HG02798 (cell line): ENCODE data around the gene CNOT11.
"Not testable (repeated sequence)": the region's sequence is repeated elsewhere in the genome, so short reads cannot be mapped to it uniquely, and the experiment has no call there.

Experiments
- ATAC-seq: cut with Tn5 transposase; IDR thresholded peaks from one replicate; pipeline ENCODE4 v1.9.1; 2021; ENCODE audit warnings: mild to moderate bottlenecking; ENCODE audit not compliant: unreplicated experiment, poor library complexity

CNOT11 gene

DNA sequence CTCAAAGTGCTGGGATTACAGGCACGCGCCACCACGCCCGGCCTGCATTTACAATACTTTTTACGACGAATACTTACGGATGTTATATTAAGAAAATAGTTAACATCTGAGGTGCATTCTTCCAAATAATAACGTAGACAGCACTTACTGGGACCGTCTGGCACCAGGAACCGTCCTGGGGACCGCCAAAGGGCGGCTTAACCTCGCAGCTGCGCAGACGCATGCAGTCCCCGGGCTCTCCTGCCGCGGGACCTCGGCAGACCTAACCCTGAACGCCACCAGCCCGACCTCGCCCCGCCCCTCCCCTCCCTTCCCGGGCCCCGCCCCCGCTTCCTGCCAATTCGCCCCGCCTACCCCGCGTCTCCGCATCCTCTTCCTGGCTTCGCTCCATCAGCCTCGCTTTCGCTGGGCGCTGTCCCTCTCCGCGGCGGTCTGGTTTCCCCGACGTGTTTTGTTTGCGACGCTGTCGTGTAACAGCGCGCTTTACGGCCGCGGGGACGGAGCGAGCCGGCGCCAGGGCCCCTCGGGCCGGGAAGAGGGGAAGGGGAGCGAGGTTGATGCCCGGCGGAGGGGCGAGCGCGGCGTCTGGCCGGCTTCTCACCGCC is at the start of gene CNOT11:
Gene CNOT11 (plus strand): TSS at position 479 of the 605 bp plus-strand sequence. CDS start 79 bp downstream, at position 558.
- peak; percentile 88 for ATAC-seq

DNA sequence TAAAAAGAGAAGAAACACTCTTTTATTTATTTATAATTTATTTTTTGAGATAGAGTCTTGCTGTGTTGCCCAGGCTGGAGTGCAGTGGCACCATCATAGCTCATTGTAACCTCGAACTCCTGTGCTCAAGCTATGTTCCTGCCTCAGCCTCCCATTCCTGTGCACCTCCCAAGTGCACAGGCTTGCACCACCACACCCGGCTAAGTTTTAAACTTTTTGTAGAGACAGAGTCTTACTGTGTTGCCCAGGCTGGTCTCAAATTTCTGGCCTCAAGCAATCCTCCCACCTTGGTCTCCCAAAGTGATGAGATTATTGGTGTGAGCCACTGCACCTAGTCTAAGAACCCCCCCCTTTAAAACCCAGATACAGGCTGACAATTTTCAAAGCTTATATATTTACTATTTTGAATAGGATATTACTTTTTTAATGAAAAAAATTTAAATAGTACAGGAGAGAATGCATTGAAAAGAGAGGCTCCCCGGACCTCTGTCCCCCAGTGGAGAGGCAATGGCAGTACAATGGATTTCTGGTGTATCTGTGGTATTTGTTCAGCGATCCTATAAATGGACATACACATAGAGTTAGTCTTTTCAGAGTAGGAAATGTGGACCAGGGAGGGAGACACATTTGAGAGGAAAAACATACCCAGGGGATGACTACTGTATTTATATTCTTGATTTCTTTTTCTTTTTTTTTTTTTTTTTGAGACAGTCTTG is 48.1 kb upstream of the CNOT11 start:
- no peak for ATAC-seq

DNA sequence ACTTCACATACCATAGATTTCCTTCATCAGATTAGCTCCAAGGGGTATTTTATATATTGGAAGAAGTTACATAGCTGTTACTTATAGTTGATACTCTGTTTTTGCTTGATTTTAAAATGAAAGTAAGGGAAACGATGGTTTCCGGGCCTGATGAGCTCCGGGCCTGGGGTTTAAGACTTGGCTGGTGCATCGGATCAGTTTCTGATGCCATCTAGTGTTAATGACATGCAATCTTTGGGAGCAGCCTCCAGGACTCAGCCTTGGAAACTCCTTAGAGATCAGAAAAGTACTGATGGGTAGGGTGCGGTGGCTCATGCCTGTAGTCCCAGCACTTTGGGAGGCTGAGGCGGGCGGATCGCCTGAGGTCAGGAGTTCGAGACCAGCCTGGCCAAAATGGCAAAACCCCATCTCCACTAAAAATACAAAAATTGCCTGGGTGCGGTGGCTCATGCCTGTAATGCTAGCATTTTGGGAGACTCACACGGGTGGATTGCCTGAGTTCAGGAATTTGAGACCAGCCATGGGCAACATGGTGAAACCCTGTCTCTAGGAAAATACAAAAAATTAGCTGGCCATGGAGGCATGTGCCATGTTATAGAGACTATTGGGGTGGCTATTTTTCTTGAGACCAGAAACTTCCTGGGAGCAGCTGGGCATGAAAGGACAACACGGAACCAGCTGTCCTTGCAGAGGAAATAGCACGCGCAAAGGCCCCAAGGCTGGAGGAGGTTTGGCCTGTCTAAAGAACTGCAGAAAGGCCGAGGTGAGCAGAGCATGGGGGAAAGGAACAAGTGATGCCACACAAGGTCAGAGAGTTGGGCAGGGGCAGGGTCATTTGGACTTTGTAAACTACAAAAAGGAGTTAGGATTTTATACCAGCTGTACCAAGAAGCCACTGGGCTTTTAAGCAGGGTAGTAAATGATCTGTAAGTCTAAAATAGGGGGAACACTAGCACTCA is 46.9 kb upstream of the CNOT11 start:
- no peak for ATAC-seq

DNA sequence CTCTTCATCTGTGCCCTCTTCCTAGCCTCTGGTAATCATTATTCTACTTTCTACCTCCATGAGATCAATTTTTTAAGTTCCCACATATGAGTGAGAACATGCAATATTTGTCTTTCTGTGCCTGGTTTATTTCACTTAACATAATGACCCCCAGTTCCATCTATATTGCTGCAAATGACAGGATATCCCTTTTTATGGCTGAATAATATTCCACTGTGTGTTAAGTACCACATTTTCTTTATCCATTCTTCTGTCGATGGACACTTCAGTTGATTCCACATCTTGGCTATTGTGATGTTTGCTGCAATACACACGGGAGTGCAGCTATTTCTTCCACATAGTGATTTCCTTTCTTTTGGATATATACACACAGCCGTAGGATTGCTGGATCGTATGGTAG is 43.9 kb upstream of the CNOT11 start:
- ATAC-seq = no peak

DNA sequence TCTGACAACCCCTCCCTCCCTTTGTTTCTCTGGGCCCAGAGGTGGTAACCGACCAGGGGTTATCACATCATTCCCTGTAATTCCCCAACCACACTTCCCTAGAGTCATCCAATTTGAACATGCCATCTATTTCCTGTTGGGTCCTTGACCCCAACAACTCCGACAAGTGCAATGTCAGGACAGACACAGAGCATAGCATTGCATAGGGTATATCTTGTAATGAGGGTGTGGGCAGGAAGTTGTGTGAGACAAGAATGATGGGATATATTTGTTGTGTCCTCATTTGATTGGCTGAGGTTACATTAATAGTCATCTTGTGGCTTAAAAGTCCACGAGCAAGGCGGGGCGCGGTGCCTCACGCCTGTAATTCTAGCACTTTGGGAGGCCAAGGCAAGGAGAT is 33.4 kb upstream of the CNOT11 start:
- ATAC-seq = no peak

DNA sequence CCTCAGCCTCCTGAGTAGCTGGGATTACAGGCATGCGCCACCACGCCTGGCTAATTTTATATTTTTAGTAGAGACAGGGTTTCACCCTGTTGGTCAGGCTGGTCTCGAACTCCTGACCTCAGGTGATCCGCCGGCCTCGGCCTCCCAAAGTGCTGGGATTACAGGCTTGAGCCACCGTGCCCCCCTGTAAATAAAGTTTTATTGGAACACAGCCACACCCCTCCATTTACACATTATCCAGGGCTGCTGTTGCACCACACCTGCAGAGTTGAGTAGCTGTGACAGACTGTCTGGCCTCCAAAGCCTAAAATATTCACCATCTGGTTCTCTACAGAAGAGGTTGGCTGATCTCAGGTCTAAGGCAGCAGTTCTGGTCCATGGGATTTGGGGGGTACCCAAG is 32.6 kb upstream of the CNOT11 start:
- not testable (repeated sequence) for ATAC-seq

DNA sequence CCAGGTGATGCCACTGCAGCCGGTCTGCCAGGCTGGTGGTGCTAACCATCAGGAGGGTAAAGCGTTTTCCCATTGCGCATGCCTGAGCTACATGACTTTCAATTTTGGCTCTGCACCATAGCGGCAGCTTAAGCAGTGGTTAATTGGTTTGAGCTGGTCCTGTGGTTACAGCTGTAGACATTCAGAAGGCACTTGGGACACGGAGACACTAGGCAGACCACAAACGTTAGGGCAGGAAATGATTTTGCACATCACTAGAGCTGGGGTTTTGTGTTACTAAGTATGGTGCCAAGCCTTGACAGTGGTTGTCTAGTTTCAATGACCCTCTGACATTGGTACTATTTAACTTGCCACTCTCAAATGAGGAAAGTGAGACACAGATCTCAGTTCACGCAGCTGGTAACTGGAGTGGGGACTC is 28.9 kb upstream of the CNOT11 start:
- peak; percentile 95 for ATAC-seq

DNA sequence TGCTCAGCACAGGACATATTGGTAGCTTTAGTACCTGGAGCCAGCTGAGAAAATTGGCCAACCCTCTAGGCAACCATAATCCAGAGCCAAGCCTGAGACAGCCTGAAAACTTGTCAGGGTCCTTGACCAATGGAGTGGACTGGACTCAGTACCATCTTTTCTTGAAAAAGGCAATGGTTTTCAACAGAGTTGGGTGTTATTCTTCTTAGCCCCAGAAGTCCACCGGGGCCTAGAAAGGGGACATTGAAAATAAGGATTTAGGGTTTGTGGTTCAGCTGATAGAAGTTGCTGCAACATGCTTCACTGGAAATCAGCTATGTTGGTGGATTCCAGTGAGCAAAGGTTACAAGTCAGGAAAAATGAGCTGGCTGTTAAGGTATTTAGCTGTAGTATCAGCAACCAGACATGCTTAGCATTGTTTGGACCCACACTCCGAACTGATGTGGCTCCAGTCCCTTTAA is 22.1 kb upstream of the CNOT11 start:
- no peak for ATAC-seq

DNA sequence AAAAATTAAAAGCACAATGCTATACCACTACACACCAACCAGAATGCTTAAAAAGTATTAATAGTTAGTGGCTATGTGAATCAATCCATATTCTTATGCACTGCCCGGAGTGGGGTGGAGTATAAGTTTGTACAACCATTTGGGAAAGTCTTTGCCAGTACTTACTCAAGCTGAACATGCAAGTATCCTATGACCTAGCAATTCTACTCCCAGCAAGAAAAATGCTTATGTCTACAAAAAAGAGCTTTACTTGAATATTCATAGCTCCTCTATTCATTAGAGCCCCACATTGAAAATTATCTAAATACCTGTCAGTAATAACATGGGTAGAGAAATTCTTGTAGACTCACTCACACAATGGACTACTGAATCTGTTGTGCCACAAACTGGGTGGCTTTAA is 21.4 kb upstream of the CNOT11 start:
- ATAC-seq = no peak

DNA sequence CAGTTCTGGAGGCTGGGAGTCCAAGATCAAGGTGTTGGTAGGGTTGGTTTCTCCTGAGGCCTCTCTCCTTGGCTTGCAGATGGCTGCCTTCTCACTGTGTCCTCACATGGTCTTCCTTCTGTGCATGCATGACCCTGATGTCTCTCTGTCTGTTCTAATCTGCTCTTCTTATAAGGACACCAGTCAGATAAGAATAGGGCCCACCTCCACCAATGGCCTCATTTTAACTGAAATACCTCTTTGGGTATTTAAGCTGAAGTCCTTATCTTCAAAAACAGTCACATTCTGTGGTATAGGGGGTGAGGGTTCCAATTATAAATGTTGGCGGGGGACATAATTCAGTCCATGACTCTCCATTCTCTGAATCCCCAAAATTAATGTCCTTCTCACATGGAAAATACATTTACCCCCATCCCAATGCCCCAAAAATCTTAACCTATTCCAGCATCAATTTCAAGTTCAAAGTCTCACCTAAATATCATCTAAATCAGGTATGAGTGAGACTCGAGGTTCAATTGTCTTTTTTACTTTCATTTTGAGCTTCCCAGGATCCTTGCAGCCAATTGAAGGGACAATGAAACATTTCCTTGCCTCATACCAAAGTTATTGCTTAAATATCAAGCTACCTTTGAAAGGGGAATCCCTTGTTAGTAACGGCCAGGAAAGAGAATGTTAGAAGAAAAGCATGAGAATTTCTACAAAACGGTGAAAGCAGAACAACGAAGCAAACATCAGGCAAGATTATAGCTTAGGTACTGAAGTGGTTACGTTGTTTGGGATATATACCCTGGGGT is 20.6 kb upstream of the CNOT11 start:
- ATAC-seq = no peak

DNA sequence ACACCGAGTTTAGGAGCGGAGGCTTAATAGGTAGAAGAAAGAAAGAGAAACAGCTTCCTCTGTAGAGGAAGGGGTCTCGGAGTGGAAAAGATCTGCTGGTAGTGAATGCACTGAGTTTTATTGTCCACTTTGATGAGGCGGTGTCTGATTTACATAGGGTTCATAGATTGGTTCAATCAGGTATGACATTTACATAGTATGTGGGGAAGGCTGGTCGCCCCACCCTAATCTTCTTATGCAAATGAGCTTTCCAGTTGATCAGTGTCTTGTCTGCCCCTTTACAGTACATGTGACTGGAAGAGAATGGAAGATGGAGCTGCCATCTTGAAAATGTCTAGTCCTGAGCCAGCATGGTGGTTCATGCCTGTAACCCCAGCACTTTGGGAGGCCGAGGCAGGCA is 19.9 kb upstream of the CNOT11 start:
- no peak for ATAC-seq

DNA sequence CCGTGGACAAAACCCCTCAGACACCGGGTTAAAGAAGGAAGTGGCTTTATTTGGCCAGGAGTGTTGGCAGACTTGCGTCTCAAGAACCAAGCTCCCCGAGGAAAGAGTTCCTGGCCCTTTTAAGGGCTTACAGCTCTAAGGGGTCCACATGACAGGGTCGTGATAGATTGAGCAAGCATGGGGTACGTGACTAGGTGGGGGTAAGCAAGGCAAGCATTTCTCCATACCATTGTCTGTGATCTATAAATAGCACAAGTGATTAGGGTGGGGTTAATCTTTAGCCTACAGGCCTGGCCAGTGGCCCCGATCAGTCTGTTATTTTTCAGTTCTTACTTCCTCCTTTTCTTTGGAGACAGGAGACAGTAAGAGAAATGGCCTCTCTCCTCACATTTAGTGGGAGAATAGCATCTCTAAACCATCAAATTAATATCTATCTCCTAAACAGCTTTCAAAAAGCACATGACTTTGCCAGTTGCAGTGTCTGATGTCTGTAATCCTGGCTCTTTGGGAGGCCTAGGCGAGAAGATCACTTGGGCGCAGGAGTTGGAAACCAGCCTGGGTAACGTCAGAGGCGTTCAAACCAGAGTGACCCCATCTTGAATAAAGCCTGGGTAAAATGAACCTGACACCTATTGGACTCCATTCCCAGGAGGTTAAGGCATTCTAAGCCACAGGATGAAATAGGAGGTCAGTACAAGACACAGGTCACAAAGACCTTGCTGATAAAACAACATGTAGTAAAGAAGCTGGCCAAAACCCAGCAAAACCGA is 18.3 kb upstream of the CNOT11 start:
- ATAC-seq = no peak

DNA sequence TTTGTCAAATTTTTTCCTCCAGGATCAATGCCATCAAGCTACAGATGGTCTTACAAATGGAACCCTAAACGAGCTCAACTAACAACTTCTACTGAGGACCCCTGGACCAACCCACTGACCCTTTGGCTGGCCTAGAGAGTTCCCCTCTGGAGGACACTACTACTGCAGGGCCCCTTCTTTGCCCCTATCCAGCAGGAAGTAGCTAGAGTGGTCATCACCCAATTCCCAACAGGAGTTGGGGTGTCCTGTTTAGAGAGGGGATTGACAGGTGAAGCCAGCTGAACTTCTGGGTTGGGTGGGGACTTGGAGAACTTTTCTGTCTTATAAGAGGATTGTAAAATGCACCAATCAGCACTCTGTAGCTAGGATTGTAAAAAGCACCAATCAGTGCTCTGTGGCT is 16.7 kb upstream of the CNOT11 start:
- not testable (repeated sequence) for ATAC-seq

DNA sequence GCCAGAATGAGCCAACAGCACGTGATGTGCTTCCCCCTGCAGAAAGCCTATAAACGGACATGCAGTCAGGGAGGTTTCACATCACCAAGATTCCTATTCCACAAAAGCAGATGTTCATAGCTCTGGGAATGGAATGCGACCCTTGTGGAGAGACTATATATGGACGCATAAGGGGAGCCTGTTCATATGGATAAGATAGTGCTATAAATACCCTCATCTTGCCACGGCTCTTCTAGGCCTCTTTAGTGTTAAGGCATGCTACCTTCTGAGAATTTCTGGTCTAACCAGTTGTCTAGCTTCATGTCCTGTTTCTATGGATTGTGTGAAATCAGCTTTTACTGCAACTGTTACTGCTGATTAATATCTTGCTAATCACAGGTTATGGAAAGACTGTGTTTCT is 14.7 kb upstream of the CNOT11 start:
- ATAC-seq = not testable (repeated sequence)

DNA sequence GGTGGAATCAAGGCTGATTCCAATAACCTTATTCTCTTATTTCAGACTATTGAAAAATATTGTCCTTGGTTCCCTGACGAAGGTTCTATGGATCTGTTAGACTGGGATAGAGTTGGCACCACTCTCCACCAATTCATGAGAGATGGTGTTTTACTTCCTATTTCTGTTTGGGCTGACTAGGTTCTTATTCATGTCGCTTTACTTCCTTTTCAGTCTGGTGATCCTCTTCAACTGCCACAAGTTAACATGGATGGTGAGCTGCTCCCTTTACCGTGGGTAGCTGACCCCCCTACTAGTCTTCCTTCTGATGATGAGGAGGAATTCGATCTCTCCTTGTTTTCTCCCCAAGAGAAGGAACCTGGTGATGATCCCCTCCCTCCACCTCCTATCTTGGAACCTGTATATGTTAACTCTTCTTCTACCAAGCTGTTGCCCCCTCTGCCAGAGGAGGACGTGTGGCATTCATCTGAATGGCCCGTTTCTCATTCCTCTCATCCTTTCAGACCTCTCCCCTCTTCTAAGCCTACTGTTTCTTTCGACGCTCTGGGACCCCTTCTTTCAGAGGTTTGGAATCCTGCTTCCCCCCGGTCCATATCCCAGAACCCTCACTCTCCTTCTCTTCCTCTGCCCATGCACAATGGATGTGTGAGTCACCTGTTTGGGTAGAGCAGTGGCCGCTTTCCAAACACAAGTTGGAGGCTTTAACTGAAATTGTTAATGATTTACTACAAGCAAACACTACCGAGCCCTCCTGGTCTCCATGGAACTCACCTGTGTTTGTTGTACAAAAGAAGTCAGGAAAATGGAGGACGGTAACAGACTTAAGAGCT is 13.5 kb upstream of the CNOT11 start:
- no peak for ATAC-seq

DNA sequence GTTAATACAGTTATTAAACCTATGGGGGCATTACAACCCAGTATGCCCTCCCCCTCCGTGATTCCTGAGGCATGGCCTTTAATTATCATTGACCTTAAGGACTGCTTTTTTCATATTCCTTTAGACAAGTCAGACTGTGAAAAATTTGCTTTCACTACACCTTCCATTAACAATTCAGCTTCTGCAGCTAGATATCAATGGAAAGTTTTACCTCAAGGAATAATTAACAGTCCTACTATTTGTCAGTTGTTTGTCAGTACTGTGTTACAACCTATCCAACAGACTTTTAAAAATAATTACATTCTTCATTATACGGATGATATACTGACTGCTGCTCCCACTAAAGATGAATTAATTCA is 12.9 kb upstream of the CNOT11 start:
- ATAC-seq = not testable (repeated sequence)

DNA sequence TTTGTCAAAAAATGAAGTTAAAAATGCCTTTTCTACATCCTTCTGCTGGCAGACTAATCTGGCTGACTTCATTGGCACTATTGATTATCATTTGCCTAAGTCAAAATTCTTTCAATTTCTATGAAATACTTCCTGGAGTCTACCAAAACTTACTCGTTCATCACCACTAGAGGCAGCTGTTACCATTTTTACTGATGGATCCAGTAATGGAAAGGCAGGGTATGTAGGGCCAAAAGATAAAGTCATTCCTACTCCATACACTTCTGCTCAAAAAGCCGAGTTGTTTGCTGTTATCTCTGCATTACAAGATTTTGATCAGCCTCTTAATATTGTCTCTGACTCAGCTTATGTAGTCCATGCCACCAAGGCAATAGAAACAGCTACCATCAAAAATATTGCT is 12.0 kb upstream of the CNOT11 start:
- not testable (repeated sequence) for ATAC-seq

DNA sequence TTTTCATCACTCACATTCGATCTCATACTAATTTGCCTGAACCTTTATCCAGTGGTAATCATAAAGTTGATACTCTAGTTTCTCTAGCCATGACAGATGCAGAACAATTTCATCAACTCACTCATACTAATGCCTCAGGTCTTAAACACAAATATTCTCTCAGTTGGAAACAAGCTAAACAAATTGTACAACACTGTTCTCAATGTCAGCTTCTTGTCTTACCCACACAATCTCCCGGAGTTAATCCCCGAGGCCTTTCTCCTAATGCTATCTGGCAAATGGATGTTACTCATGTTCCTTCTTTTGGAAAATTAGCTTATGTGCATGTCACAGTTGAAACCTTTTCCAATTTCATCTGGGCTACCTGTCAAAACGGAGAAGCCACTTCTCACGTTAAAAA is 11.5 kb upstream of the CNOT11 start:
- no peak for ATAC-seq

DNA sequence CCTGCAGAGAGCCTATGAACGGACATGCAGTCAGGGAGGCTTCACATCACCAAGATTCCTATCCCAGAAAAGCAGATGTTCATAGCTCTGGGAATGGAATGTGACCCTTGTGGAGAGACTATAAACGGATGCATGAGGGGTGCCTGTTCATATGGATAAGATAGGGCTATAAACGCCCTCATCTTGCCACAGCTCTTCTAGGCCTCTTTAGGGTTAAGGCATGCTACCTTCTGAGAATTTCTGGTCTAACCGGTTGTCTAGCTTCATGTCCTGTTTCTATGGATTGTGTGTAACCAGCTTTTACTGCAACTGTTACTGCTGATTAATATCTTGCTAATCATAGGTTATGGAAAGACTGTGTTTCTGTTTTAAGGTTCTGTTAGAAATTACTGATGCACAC is 8.3 kb upstream of the CNOT11 start:
- ATAC-seq = not testable (repeated sequence)
